GM23338 (cell line): ENCODE measurements around the gene ADCY5. TPM values are rescaled to one million over a fixed set of nuclear protein-coding genes. Genes with fewer than 3 reads are reported as not detected.

Source experiments
- ATAC-seq: fragments of 200-7000 bp; cut with Tn5 transposase; 3 replicates; pipeline ENCODE4 v1.9.1; 2020
- DNase-seq: peaks from one replicate; pipeline ENCODE4 v3.0.0-alpha.2; 2015; ENCODE audit warnings: low spot score
- H2AFZ ChIP-seq: fragments of 200-600 bp; sonication (generic); 2 replicates; pipeline ENCODE4 v1.8.0; 2016; ENCODE audit warnings: antibody characterized with exemption, mild to moderate bottlenecking, moderate library complexity
- H3F3A ChIP-seq: fragments of 200-600 bp; sonication (generic); replicated peaks from 2 replicates; pipeline ENCODE4 v1.8.0; 2017; ENCODE audit warnings: antibody characterized with exemption, mixed run types, low read depth
- H3K27ac ChIP-seq: fragments of 200-600 bp; sonication (generic); 2 replicates; pipeline ENCODE4 v1.6.1; 2016; ENCODE audit warnings: low read depth
- H3K27me3 ChIP-seq: fragments of 200-600 bp; sonication (generic); 2 replicates; pipeline ENCODE4 v1.8.0; 2016; ENCODE audit warnings: mild to moderate bottlenecking, mixed run types, moderate library complexity; ENCODE audit not compliant: insufficient read depth
- H3K36me3 ChIP-seq: fragments of 200-600 bp; sonication (generic); 2 replicates; pipeline ENCODE4 v1.8.0; 2016; ENCODE audit warnings: mild to moderate bottlenecking; ENCODE audit not compliant: insufficient read depth
- H3K4me1 ChIP-seq: fragments of 200-600 bp; sonication (generic); 2 replicates; pipeline ENCODE4 v1.8.0; 2016; ENCODE audit warnings: mild to moderate bottlenecking, moderate library complexity; ENCODE audit not compliant: insufficient read depth
- H3K4me2 ChIP-seq: fragments of 200-600 bp; sonication (generic); 2 replicates; pipeline ENCODE4 v1.7.1; 2017; ENCODE audit warnings: mixed run types
- H3K4me3 ChIP-seq: fragments of 200-600 bp; sonication (generic); 2 replicates; pipeline ENCODE4 v1.6.1; 2016; ENCODE audit warnings: mixed run types
- H3K79me2 ChIP-seq: fragments of 200-600 bp; sonication (generic); replicated peaks from 2 replicates; pipeline ENCODE4 v1.8.0; 2017; ENCODE audit warnings: mild to moderate bottlenecking; ENCODE audit not compliant: insufficient read depth
- H3K9me2 ChIP-seq: fragments of 200-600 bp; sonication (generic); 2 replicates; pipeline ENCODE4 v1.8.0; 2017; ENCODE audit not compliant: insufficient read depth
- H4K20me1 ChIP-seq: fragments of 200-600 bp; sonication (generic); replicated peaks from 2 replicates; pipeline ENCODE4 v1.8.0; 2017; ENCODE audit warnings: mild to moderate bottlenecking; ENCODE audit not compliant: insufficient read depth
- H3K27ac Mint-ChIP-seq: 2 replicates; pipeline ENCODE4 v1.8.0; 2020; ENCODE audit warnings: inconsistent platforms, mild to moderate bottlenecking, moderate library complexity, mixed read lengths
- H3K27me3 Mint-ChIP-seq: 3 replicates; pipeline ENCODE4 v1.8.0; 2022; ENCODE audit warnings: low read depth, mild to moderate bottlenecking, moderate library complexity, mixed read lengths, inconsistent platforms; ENCODE audit not compliant: insufficient read depth, poor library complexity
- H3K36me3 Mint-ChIP-seq: 3 replicates; pipeline ENCODE4 v1.8.0; 2021; ENCODE audit warnings: low read depth, mild to moderate bottlenecking, inconsistent platforms, moderate library complexity, mixed read lengths
- H3K4me1 Mint-ChIP-seq: 3 replicates; pipeline ENCODE4 v1.8.0; 2020; ENCODE audit warnings: mild to moderate bottlenecking, inconsistent platforms, mixed read lengths
- H3K4me3 Mint-ChIP-seq: 3 replicates; pipeline ENCODE4 v1.8.0; 2021; ENCODE audit warnings: moderate library complexity, mild to moderate bottlenecking, inconsistent platforms, mixed read lengths
- H3K9me3 Mint-ChIP-seq: 3 replicates; pipeline ENCODE4 v1.8.0; 2020; ENCODE audit warnings: moderate library complexity, mild to moderate bottlenecking, inconsistent platforms, mixed read lengths
- EZH2phosphoT487 ChIP-seq: fragments of 200-600 bp; sonication (generic); IDR thresholded peaks from one replicate; pipeline ENCODE4 v1.8.1; 2018; ENCODE audit warnings: antibody characterized with exemption; ENCODE audit not compliant: unreplicated experiment
- NANOG ChIP-seq: IDR thresholded peaks from 2 replicates; pipeline ENCODE4 v1.6.1; 2016; ENCODE audit warnings: antibody characterized with exemption, borderline replicate concordance
- ZNF462 ChIP-seq: fragments of 250-450 bp; sonication (Bioruptor Pico); IDR thresholded peaks from 2 replicates; pipeline ENCODE4 v1.5.0; 2020; ENCODE audit warnings: mild to moderate bottlenecking, moderate library complexity
- polyA plus RNA-seq: library from polyadenylated mRNA; unstranded; fragments of >200 nt; fragmentation: Nextera tagmentation; extraction: Ambion mirVana; gene quantifications from 2 replicates; pipeline ENCODE4 v1.2.1, GENCODE V29; 2016
- total RNA-seq: library from RNA; depleted of rRNA; stranded (reverse); fragments of >200 nt; shearing (Covaris generic); gene quantifications from 2 replicates; pipeline ENCODE4 v1.2.3, GENCODE V29; 2014
- TF ChIP-seq, protein P1 (sequence below), 2 experiments: fragments of 200-600 bp in 1 of 2; sonication (generic) in 1 of 2; conservative IDR thresholded peaks; 2 replicates each; pipeline versions ENCODE4 v1.5.1 to v1.6.1; 2016 to 2017; ENCODE audit warnings: antibody characterized with exemption in 2 of 2, low read depth in 2 of 2, mild to moderate bottlenecking in 2 of 2, moderate library complexity in 1 of 2
- TF ChIP-seq, protein P2 (sequence below): IDR thresholded peaks from one replicate; pipeline ENCODE4 v1.6.1; 2018; ENCODE audit warnings: antibody characterized with exemption; ENCODE audit not compliant: unreplicated experiment

The ADCY5 gene
- total and polyA plus RNA-seq, 2 experiments from 2014 or later = 3.5 to 10.2 TPM

- no peaks in the 10 kb centered on the region for H3K27me3 ChIP-seq
- no peak for ATAC-seq
- H3K36me3 ChIP-seq = no peaks in the 10 kb centered on the region
- no peak for TF ChIP-seq NANOG
- H3K4me1 Mint-ChIP-seq = peaks cover 5% of the 10 kb centered on the region; the same call in 2 of the 3 replicates
- H3K36me3 Mint-ChIP-seq = peaks cover 3% of the 10 kb centered on the region; the same call in 1 of the 3 replicates
- no peak overlapping the region for H3K4me2 ChIP-seq
- no peaks in the 10 kb centered on the region for H3K27me3 Mint-ChIP-seq
- no peak overlapping the region for H3K27ac Mint-ChIP-seq
- no peaks in the 10 kb centered on the region for H3K79me2 ChIP-seq
- no peaks in the 10 kb centered on the region for H3K9me2 ChIP-seq
- DNase-seq = no peak
- no peak overlapping the region for H3K4me3 Mint-ChIP-seq
- no peak overlapping the region for H3K4me3 ChIP-seq
- H3K27ac ChIP-seq = no peak overlapping the region
- no peaks in the 10 kb centered on the region for H4K20me1 ChIP-seq
- peaks cover 3% of the 10 kb centered on the region; the same call in 1 of the 2 replicates for H3K4me1 ChIP-seq
- H3K9me3 Mint-ChIP-seq = no peaks in the 10 kb centered on the region
- H2AFZ ChIP-seq = no peak overlapping the region
- no peaks in the 10 kb centered on the region for H3F3A ChIP-seq
Measured at GRCh38 chr3:123261666-123262065, 187.2 kb downstream of the ADCY5 start.

DNA sequence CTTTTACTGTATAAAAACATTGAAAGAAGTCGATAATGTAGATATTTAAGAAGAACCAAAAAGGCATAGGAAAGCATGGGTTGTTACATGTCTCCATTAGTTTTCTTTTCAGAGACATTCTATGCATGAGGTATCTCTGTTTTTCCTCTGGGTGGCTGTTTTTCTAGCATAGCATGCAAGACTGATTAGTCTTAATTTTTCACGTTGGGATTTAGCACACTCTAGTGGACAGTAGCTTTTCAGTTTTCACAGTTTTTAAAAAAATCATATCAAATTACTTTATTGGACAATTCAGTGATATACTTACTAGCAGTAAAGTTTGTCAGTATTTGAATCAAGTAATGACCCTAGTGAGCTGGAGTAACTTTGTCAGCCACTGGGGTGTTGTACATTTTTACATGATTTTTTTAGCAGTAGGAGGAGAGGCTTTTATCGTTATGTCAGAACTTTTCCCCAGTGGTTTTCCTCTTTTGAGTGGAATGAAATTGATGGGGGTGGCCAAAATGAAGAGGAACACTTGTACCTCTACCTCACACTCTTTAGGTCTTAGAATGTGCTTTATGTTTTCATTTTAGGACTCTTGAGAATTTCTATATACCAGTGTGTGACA is 190.0 kb downstream of the ADCY5 start:
- Histone ChIP-seq H2AFZ (no peak overlapping the region), H3K4me1 (peaks cover 3% of the 10 kb centered on the region; the same call in 1 of the 2 replicates), H3K79me2 (no peaks in the 10 kb centered on the region), H3K4me3 (no peak overlapping the region), H3K4me2 (no peak overlapping the region), H4K20me1 (no peaks in the 10 kb centered on the region), H3K36me3 (no peaks in the 10 kb centered on the region), H3K27ac (no peak overlapping the region), H3F3A (no peaks in the 10 kb centered on the region), H3K27me3 (no peaks in the 10 kb centered on the region), H3K9me2 (no peaks in the 10 kb centered on the region)
- H3K36me3 Mint-ChIP-seq = no peaks in the 10 kb centered on the region
- no peaks in the 10 kb centered on the region for H3K27me3 Mint-ChIP-seq
- ATAC-seq = 0 out of 3 replicates have a peak, but pooled peaks have one; percentile 23
- H3K4me1 Mint-ChIP-seq = peaks cover 9% of the 10 kb centered on the region
- H3K4me3 Mint-ChIP-seq = no peak overlapping the region
- peak; percentile 51 for DNase-seq
- H3K27ac Mint-ChIP-seq = no peak overlapping the region
- TF ChIP-seq, protein P1, sequence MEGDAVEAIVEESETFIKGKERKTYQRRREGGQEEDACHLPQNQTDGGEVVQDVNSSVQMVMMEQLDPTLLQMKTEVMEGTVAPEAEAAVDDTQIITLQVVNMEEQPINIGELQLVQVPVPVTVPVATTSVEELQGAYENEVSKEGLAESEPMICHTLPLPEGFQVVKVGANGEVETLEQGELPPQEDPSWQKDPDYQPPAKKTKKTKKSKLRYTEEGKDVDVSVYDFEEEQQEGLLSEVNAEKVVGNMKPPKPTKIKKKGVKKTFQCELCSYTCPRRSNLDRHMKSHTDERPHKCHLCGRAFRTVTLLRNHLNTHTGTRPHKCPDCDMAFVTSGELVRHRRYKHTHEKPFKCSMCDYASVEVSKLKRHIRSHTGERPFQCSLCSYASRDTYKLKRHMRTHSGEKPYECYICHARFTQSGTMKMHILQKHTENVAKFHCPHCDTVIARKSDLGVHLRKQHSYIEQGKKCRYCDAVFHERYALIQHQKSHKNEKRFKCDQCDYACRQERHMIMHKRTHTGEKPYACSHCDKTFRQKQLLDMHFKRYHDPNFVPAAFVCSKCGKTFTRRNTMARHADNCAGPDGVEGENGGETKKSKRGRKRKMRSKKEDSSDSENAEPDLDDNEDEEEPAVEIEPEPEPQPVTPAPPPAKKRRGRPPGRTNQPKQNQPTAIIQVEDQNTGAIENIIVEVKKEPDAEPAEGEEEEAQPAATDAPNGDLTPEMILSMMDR (conservative IDR thresholded peaks at IDR 0.05; ENCODE audit: low read depth in 2 of 2) = peak; percentile 54 to 61
- TF ChIP-seq, protein P2, sequence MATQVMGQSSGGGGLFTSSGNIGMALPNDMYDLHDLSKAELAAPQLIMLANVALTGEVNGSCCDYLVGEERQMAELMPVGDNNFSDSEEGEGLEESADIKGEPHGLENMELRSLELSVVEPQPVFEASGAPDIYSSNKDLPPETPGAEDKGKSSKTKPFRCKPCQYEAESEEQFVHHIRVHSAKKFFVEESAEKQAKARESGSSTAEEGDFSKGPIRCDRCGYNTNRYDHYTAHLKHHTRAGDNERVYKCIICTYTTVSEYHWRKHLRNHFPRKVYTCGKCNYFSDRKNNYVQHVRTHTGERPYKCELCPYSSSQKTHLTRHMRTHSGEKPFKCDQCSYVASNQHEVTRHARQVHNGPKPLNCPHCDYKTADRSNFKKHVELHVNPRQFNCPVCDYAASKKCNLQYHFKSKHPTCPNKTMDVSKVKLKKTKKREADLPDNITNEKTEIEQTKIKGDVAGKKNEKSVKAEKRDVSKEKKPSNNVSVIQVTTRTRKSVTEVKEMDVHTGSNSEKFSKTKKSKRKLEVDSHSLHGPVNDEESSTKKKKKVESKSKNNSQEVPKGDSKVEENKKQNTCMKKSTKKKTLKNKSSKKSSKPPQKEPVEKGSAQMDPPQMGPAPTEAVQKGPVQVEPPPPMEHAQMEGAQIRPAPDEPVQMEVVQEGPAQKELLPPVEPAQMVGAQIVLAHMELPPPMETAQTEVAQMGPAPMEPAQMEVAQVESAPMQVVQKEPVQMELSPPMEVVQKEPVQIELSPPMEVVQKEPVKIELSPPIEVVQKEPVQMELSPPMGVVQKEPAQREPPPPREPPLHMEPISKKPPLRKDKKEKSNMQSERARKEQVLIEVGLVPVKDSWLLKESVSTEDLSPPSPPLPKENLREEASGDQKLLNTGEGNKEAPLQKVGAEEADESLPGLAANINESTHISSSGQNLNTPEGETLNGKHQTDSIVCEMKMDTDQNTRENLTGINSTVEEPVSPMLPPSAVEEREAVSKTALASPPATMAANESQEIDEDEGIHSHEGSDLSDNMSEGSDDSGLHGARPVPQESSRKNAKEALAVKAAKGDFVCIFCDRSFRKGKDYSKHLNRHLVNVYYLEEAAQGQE = no peak
- TF ChIP-seq EZH2phosphoT487 (no peak), ZNF462 (no peak)
- no peaks in the 10 kb centered on the region for H3K9me3 Mint-ChIP-seq
